Upper lobe of right lung (tissue), 1 donor: Measurements from ENCODE around the gene WNT7A. TPM values are rescaled to one million over a fixed set of nuclear protein-coding genes. Genes with fewer than 3 reads are reported as not detected.

ENCODE experiments used
- ATAC-seq: fragments of 200-7000 bp; cut with Tn5 transposase; one replicate; pipeline ENCODE4 v1.9.1; 2020; ENCODE audit warnings: mild to moderate bottlenecking, moderate library complexity
- DNase-seq: peaks from one replicate; pipeline ENCODE4 v3.0.0-alpha.2; 2020
- H3K27ac ChIP-seq: fragments of 200-600 bp; one replicate; pipeline ENCODE4 v1.8.0; 2022
- H3K27me3 ChIP-seq: fragments of 200-600 bp; one replicate; pipeline ENCODE4 v1.8.0; 2022; ENCODE audit warnings: mild to moderate bottlenecking
- H3K36me3 ChIP-seq: fragments of 200-600 bp; one replicate; pipeline ENCODE4 v1.8.0; 2022
- H3K4me1 ChIP-seq: fragments of 200-600 bp; one replicate; pipeline ENCODE4 v1.8.0; 2022
- H3K4me3 ChIP-seq: fragments of 200-600 bp; one replicate; pipeline ENCODE4 v1.8.0; 2022; ENCODE audit warnings: mild to moderate bottlenecking
- H3K9me3 ChIP-seq: fragments of 200-600 bp; one replicate; pipeline ENCODE4 v1.8.0; 2022
- CTCF ChIP-seq: fragments of 200-600 bp; IDR thresholded peaks from one replicate; pipeline ENCODE4 v1.8.0; 2022; ENCODE audit warnings: antibody characterized with exemption
- intact Hi-C: fragments of 100-400 bp; cut with DNase I; formaldehyde crosslinking; loops from one replicate; pipeline ENCODE4 v1.11.0; 2022
- total RNA-seq: library from RNA; stranded (reverse); fragmentation: NEBNext Ultra II Directional; extraction: Animal tissue kit (Norgen Biotek cat#: 25700); gene quantifications from one replicate; pipeline ENCODE4 v1.2.1, GENCODE V29; 2021
- donor health status: DM: no; HTN: yes; CAD: no; lungs with severe emphysema.

The WNT7A gene
- total RNA-seq, 1 donor from 2014 or later: 6.6 TPM

- Histone ChIP-seq H3K4me1 (no peaks in the 10 kb centered on the region), H3K4me3 (no peak overlapping the region), H3K27ac (no peak overlapping the region), H3K27me3 (peaks cover 4% of the 10 kb centered on the region), H3K36me3 (no peaks in the 10 kb centered on the region), H3K9me3 (no peaks in the 10 kb centered on the region)
- ATAC-seq (no peak), DNase-seq (peak; percentile 51)
- no peak for TF ChIP-seq CTCF
- intact Hi-C loops: no loop called here
Measured at GRCh38 chr3:13788522-13789424, 91.1 kb downstream of the WNT7A start.

- TF ChIP-seq CTCF: no peak
- Histone ChIP-seq H3K4me1 (peaks cover 4% of the 10 kb centered on the region), H3K9me3 (no peaks in the 10 kb centered on the region), H3K27ac (no peak overlapping the region), H3K27me3 (peaks cover 4% of the 10 kb centered on the region), H3K36me3 (no peaks in the 10 kb centered on the region), H3K4me3 (no peak overlapping the region)
- intact Hi-C loops: no loop called here
- ATAC-seq: no peak
- no peak for DNase-seq
Measured at GRCh38 chr3:13787533-13788132, 92.2 kb downstream of the WNT7A start.

GRCh38 chr3:13786811-13787210 lies 93.1 kb downstream of the WNT7A start:
- H3K36me3 ChIP-seq: no peaks in the 10 kb centered on the region
- peaks cover 4% of the 10 kb centered on the region for H3K4me1 ChIP-seq
- DNase-seq (no peak), ATAC-seq (no peak)
- no peak overlapping the region for H3K27ac ChIP-seq
- H3K27me3 ChIP-seq: peaks cover 4% of the 10 kb centered on the region
- H3K4me3 ChIP-seq: no peak overlapping the region
- no peak for TF ChIP-seq CTCF
- intact Hi-C loops: no loop called here
- H3K9me3 ChIP-seq: no peaks in the 10 kb centered on the region

- H3K4me1 ChIP-seq: peaks cover 4% of the 10 kb centered on the region
- no peak for DNase-seq
- H3K36me3 ChIP-seq: no peaks in the 10 kb centered on the region
- ATAC-seq: no peak
- peaks cover 4% of the 10 kb centered on the region for H3K27me3 ChIP-seq
- TF ChIP-seq CTCF: no peak
- intact Hi-C loops: no loop called here
- no peaks in the 10 kb centered on the region for H3K9me3 ChIP-seq
- H3K27ac ChIP-seq: no peak overlapping the region
- no peak overlapping the region for H3K4me3 ChIP-seq
Measured at GRCh38 chr3:13785853-13786436, 93.9 kb downstream of the WNT7A start.

- Histone ChIP-seq H3K9me3 (no peaks in the 10 kb centered on the region), H3K4me3 (no peak overlapping the region), H3K27me3 (peaks cover 4% of the 10 kb centered on the region), H3K27ac (no peak overlapping the region), H3K4me1 (peaks cover 4% of the 10 kb centered on the region), H3K36me3 (no peaks in the 10 kb centered on the region)
- no peak for TF ChIP-seq CTCF
- intact Hi-C loops: no loop called here
- DNase-seq: peak; percentile 15
- no peak for ATAC-seq
Measured at GRCh38 chr3:13785351-13785750, 94.5 kb downstream of the WNT7A start.
